Neuronal stem cell (in vitro differentiated cells): ENCODE data around the gene MED6.

Source experiments
- DNase-seq: peaks from one replicate; pipeline ENCODE4 v3.0.0-alpha.2; 2013; ENCODE audit warnings: low spot score
- H2AFZ ChIP-seq: one replicate; pipeline ENCODE4 v1.6.1; 2013; ENCODE audit warnings: mild to moderate bottlenecking, low read length, inconsistent platforms
- H2AK5ac ChIP-seq: 2 replicates; pipeline ENCODE4 v1.6.1; 2013; ENCODE audit warnings: low read depth, mild to moderate bottlenecking, inconsistent platforms, low read length, moderate library complexity, mixed read lengths
- H2BK120ac ChIP-seq: 2 replicates; pipeline ENCODE4 v1.6.1; 2013; ENCODE audit warnings: low read depth, mild to moderate bottlenecking, inconsistent platforms, low read length, moderate library complexity, mixed read lengths
- H2BK12ac ChIP-seq: one replicate; pipeline ENCODE4 v1.6.1; 2013; ENCODE audit warnings: low read length, inconsistent platforms
- H2BK15ac ChIP-seq: 2 replicates; pipeline ENCODE4 v1.6.1; 2013; ENCODE audit warnings: mild to moderate bottlenecking, low read length, inconsistent platforms, mixed read lengths
- H2BK5ac ChIP-seq: one replicate; pipeline ENCODE4 v1.6.1; 2013; ENCODE audit warnings: inconsistent platforms, mild to moderate bottlenecking, low read length, moderate library complexity
- H3K14ac ChIP-seq: one replicate; pipeline ENCODE4 v1.6.1; 2013; ENCODE audit warnings: low read length, inconsistent platforms
- H3K18ac ChIP-seq: 2 replicates; pipeline ENCODE4 v1.6.1; 2013; ENCODE audit warnings: low read length, inconsistent platforms
- H3K23ac ChIP-seq: 2 replicates; pipeline ENCODE4 v1.6.1; 2013; ENCODE audit warnings: low read depth, mild to moderate bottlenecking, mixed read lengths, low read length, inconsistent platforms; ENCODE audit not compliant: poor library complexity
- H3K27ac ChIP-seq: replicated peaks from 3 replicates; pipeline ENCODE4 v1.5.1; 2013; ENCODE audit warnings: low read length, inconsistent platforms
- H3K27me3 ChIP-seq, 3 experiments: 2 replicates each; pipeline ENCODE4 v1.6.1; 2013; ENCODE audit warnings: low read length in 3 of 3, mild to moderate bottlenecking in 2 of 3, inconsistent platforms in 1 of 3, low read depth in 1 of 3, mixed read lengths in 1 of 3, moderate library complexity in 1 of 3; ENCODE audit not compliant: control insufficient read depth in 3 of 3, insufficient read depth in 3 of 3
- H3K36me3 ChIP-seq, 2 donors: replicated peaks in 1 of 2; 2 replicates each; pipeline ENCODE4 v1.6.1; 2013; ENCODE audit warnings: low read length in 2 of 2; ENCODE audit not compliant: control insufficient read depth in 2 of 2, insufficient read depth in 2 of 2
- H3K4ac ChIP-seq: 2 replicates; pipeline ENCODE4 v1.6.1; 2013; ENCODE audit warnings: inconsistent platforms, mild to moderate bottlenecking, low read length, moderate library complexity
- H3K4me1 ChIP-seq, 2 donors: 1 replicate in 1 of 2; 2 replicates in 1 of 2; pipeline ENCODE4 v1.6.1; 2013; ENCODE audit warnings: low read length in 2 of 2, low read depth in 1 of 2; ENCODE audit not compliant: control insufficient read depth in 2 of 2, insufficient read depth in 1 of 2
- H3K4me2 ChIP-seq: one replicate; pipeline ENCODE4 v1.6.1; 2013; ENCODE audit warnings: mild to moderate bottlenecking, low read length, inconsistent platforms; ENCODE audit not compliant: insufficient read depth, poor library complexity, severe bottlenecking
- H3K4me3 ChIP-seq, 2 donors: 2 replicates each; pipeline ENCODE4 v1.5.1; 2013; ENCODE audit warnings: low read length in 2 of 2, mild to moderate bottlenecking in 2 of 2, inconsistent platforms in 1 of 2, moderate library complexity in 1 of 2
- H3K79me1 ChIP-seq: one replicate; pipeline ENCODE4 v1.6.1; 2013; ENCODE audit warnings: low read depth, mild to moderate bottlenecking, inconsistent platforms, low read length, moderate library complexity
- H3K9ac ChIP-seq: one replicate; pipeline ENCODE4 v1.6.1; 2013; ENCODE audit warnings: mild to moderate bottlenecking, low read depth, low read length, inconsistent platforms; ENCODE audit not compliant: poor library complexity
- H3K9me3 ChIP-seq, 2 donors: replicated peaks in 1 of 2; 2 replicates each; pipeline versions ENCODE3 to v1.6.1; 2013; ENCODE audit warnings: low read length in 2 of 2, mild to moderate bottlenecking in 2 of 2, inconsistent platforms in 1 of 2, low read depth in 1 of 2, mixed read lengths in 1 of 2, moderate library complexity in 1 of 2; ENCODE audit not compliant: control insufficient read depth in 2 of 2, insufficient read depth in 1 of 2
- H4K8ac ChIP-seq: one replicate; pipeline ENCODE4 v1.6.1; 2013; ENCODE audit warnings: low read depth, mild to moderate bottlenecking, inconsistent platforms, low read length, moderate library complexity
- H4K91ac ChIP-seq: one replicate; pipeline ENCODE4 v1.6.1; 2013; ENCODE audit warnings: low read length, low read depth, mild to moderate bottlenecking, inconsistent platforms; ENCODE audit not compliant: poor library complexity
- WGBS, 2 donors: extraction: QIAGEN DNeasy Blood & Tissue Kit; methylation state at CpG; one replicate each; pipeline ENCODE4 v1.1.7; 2013; ENCODE audit warnings: missing lambda C conversion rate in 2 of 2, mixed read lengths in 1 of 2; ENCODE audit not compliant: insufficient read length in 2 of 2, insufficient replicate concordance in 1 of 2; ENCODE audit errors: extremely low coverage in 2 of 2; 5-methylcytosine and 5-hydroxymethylcytosine counted together

Gene MED6

DNA sequence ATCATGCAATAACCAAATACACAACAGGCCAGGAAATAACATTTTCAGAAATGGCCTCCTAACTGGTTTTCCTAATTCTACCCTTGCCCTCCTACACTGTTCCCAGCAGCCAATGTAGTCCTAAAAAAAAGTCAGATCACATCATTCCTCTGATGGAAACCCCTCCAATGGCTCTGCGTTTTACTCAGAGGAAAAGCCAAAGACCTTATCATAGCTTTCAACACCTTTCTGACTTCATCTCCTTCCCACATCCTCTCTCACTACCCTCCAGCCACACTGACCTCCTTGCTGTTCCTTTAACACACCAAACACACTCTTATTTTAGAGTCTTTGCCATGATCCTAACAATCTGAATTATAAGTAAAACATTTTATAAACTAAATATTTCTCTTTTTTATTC lies 1.1 kb downstream of the MED6 start:
- no CpG with 5 or more reads among the region's 1 CpG for WGBS, 2 donors

GRCh38 chr14:70597731-70598130 lies 2.7 kb downstream of the MED6 start:
- Histone ChIP-seq H3K36me3 (peaks cover 21 to 48% of the 10 kb centered on the region in 2 donors), H2BK12ac (no peak overlapping the region), H3K79me1 (peaks cover 5% of the 10 kb centered on the region), H2BK120ac (no peak overlapping the region), H3K18ac (no peak overlapping the region), H3K27me3 (peaks cover 0 to 3% (median 0%) of the 10 kb centered on the region in 3 experiments), H2AFZ (no peak overlapping the region), H3K14ac (no peak overlapping the region), H3K23ac (no peak overlapping the region), H3K27ac (no peak overlapping the region), H3K4me2 (no peak overlapping the region), H2BK15ac (no peak overlapping the region), H3K4me1 (peaks cover 2 to 5% of the 10 kb centered on the region in 2 donors), H3K9ac (no peak overlapping the region), H4K8ac (no peak overlapping the region), H3K4ac (no peak overlapping the region), H3K4me3 (no peak overlapping the region), H3K9me3 (no peaks in the 10 kb centered on the region), H2AK5ac (no peak overlapping the region), H2BK5ac (no peak overlapping the region), H4K91ac (no peak overlapping the region)
- no CpG with 5 or more reads among the region's 3 CpGs for WGBS, 2 donors
- no peak for DNase-seq

More for the DNA sequence above, 1.1 kb downstream of the MED6 start:
- no peak overlapping the region for H2AFZ ChIP-seq
- H3K23ac ChIP-seq: no peak overlapping the region
- H4K8ac ChIP-seq: no peak overlapping the region
- no peak overlapping the region for H2BK5ac ChIP-seq
- H3K9me3 ChIP-seq: no peaks in the 10 kb centered on the region
- no peak overlapping the region for H2BK12ac ChIP-seq
- no peak overlapping the region for H3K4ac ChIP-seq
- H3K79me1 ChIP-seq: peaks cover 5% of the 10 kb centered on the region
- peaks cover 15 to 32% of the 10 kb centered on the region in 2 donors for H3K36me3 ChIP-seq
- peaks cover 0 to 8% (median 0%) of the 10 kb centered on the region in 3 experiments for H3K27me3 ChIP-seq
- H3K4me1 ChIP-seq: peaks cover 2 to 5% of the 10 kb centered on the region in 2 donors
- no peak overlapping the region for H3K14ac ChIP-seq
- H2BK15ac ChIP-seq: no peak overlapping the region
- H4K91ac ChIP-seq: no peak overlapping the region
- no peak overlapping the region for H3K9ac ChIP-seq
- no peak overlapping the region for H3K18ac ChIP-seq
- DNase-seq: no peak
- no peak overlapping the region for H3K4me2 ChIP-seq
- H3K4me3 ChIP-seq: peak overlapping the region in 1 of 2 donors; percentile 69
- no peak overlapping the region for H2AK5ac ChIP-seq
- no peak overlapping the region for H3K27ac ChIP-seq
- H2BK120ac ChIP-seq: no peak overlapping the region

GRCh38 chr14:70595443-70596185 lies 4.8 kb downstream of the MED6 start:
- H3K27me3 ChIP-seq: no peaks in the 10 kb centered on the region
- no peak overlapping the region for H3K4me2 ChIP-seq
- H3K23ac ChIP-seq: no peak overlapping the region
- no peak overlapping the region for H2BK12ac ChIP-seq
- H3K9me3 ChIP-seq: no peaks in the 10 kb centered on the region
- H3K18ac ChIP-seq: no peak overlapping the region
- no peak overlapping the region for H4K91ac ChIP-seq
- no CpG with 5 or more reads among the region's 9 CpGs for WGBS, 2 donors
- H3K4ac ChIP-seq: no peak overlapping the region
- H3K4me3 ChIP-seq: no peak overlapping the region
- H2BK15ac ChIP-seq: no peak overlapping the region
- H2AK5ac ChIP-seq: no peak overlapping the region
- peaks cover 5% of the 10 kb centered on the region for H3K79me1 ChIP-seq
- H2AFZ ChIP-seq: no peak overlapping the region
- no peak for DNase-seq
- H4K8ac ChIP-seq: no peak overlapping the region
- H2BK120ac ChIP-seq: no peak overlapping the region
- H3K9ac ChIP-seq: no peak overlapping the region
- H3K14ac ChIP-seq: no peak overlapping the region
- H3K4me1 ChIP-seq: peaks cover 2 to 5% of the 10 kb centered on the region in 2 donors
- H3K36me3 ChIP-seq: peaks cover 27 to 69% of the 10 kb centered on the region in 2 donors
- H2BK5ac ChIP-seq: peak overlapping the region; percentile 32
- H3K27ac ChIP-seq: no peak overlapping the region

- no peak overlapping the region for H3K4me2 ChIP-seq
- no peak overlapping the region for H3K27ac ChIP-seq
- H3K14ac ChIP-seq: no peak overlapping the region
- no peak for DNase-seq
- no peak overlapping the region for H2AFZ ChIP-seq
- no peak overlapping the region for H3K4me3 ChIP-seq
- no peaks in the 10 kb centered on the region for H3K9me3 ChIP-seq
- H3K4ac ChIP-seq: no peak overlapping the region
- no peak overlapping the region for H3K9ac ChIP-seq
- H2BK15ac ChIP-seq: no peak overlapping the region
- no peak overlapping the region for H3K18ac ChIP-seq
- no peak overlapping the region for H4K8ac ChIP-seq
- no peak overlapping the region for H4K91ac ChIP-seq
- H3K36me3 ChIP-seq: peaks cover 31 to 81% of the 10 kb centered on the region in 2 donors
- H3K4me1 ChIP-seq: peaks cover 2 to 3% of the 10 kb centered on the region in 2 donors
- no peak overlapping the region for H2AK5ac ChIP-seq
- H3K79me1 ChIP-seq: peaks cover 5% of the 10 kb centered on the region
- no peak overlapping the region for H2BK5ac ChIP-seq
- H3K27me3 ChIP-seq: no peaks in the 10 kb centered on the region
- no peak overlapping the region for H2BK12ac ChIP-seq
- H3K23ac ChIP-seq: no peak overlapping the region
- WGBS, 2 donors: no CpG with 5 or more reads among the region's 9 CpGs
- H2BK120ac ChIP-seq: no peak overlapping the region
These were observed 6.0 kb downstream of the MED6 start for GRCh38 chr14:70594461-70594860.
